ENCODE data around the gene STOM.

GRCh38 chr9:121345070-121345469 lies 25.0 kb downstream of the STOM start:
- TF ChIP-seq POLR2AphosphoS5 (IDR thresholded peaks at IDR 0.05) = no peak
- no peak for TF ChIP-seq CTCF (IDR thresholded peaks at IDR 0.05)
- TF ChIP-seq POLR2A (IDR thresholded peaks at IDR 0.05) = no peak
- no peak for TF ChIP-seq EP300 (IDR thresholded peaks at IDR 0.05)
